ENCODE results near the gene SNHG17.

DNA sequence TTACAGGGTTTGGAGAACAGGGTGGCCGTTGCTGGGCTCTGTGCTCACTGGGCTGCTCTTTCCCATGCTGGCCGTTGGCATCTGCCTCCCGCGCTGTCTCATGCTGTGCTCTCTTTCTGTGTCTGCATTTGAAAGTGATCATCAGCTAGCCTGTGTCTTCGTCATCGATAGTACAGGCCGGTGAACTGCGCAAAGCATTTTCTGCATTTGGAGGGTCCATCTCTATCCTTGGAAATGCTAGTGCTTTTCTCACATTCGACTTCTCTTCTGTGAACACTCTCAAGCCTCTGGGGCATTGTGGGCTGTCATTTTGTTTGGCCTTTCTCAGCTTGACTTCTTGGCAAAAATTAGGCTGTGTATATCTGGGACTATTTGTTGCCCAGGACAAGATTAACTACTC is 6.8 kb upstream of the SNHG17 start:
- TF ChIP-seq, protein P1, sequence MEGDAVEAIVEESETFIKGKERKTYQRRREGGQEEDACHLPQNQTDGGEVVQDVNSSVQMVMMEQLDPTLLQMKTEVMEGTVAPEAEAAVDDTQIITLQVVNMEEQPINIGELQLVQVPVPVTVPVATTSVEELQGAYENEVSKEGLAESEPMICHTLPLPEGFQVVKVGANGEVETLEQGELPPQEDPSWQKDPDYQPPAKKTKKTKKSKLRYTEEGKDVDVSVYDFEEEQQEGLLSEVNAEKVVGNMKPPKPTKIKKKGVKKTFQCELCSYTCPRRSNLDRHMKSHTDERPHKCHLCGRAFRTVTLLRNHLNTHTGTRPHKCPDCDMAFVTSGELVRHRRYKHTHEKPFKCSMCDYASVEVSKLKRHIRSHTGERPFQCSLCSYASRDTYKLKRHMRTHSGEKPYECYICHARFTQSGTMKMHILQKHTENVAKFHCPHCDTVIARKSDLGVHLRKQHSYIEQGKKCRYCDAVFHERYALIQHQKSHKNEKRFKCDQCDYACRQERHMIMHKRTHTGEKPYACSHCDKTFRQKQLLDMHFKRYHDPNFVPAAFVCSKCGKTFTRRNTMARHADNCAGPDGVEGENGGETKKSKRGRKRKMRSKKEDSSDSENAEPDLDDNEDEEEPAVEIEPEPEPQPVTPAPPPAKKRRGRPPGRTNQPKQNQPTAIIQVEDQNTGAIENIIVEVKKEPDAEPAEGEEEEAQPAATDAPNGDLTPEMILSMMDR (IDR thresholded peaks at IDR 0.05; ENCODE audit: insufficient read depth, low read length), result no peak
- TF ChIP-seq, protein P2, sequence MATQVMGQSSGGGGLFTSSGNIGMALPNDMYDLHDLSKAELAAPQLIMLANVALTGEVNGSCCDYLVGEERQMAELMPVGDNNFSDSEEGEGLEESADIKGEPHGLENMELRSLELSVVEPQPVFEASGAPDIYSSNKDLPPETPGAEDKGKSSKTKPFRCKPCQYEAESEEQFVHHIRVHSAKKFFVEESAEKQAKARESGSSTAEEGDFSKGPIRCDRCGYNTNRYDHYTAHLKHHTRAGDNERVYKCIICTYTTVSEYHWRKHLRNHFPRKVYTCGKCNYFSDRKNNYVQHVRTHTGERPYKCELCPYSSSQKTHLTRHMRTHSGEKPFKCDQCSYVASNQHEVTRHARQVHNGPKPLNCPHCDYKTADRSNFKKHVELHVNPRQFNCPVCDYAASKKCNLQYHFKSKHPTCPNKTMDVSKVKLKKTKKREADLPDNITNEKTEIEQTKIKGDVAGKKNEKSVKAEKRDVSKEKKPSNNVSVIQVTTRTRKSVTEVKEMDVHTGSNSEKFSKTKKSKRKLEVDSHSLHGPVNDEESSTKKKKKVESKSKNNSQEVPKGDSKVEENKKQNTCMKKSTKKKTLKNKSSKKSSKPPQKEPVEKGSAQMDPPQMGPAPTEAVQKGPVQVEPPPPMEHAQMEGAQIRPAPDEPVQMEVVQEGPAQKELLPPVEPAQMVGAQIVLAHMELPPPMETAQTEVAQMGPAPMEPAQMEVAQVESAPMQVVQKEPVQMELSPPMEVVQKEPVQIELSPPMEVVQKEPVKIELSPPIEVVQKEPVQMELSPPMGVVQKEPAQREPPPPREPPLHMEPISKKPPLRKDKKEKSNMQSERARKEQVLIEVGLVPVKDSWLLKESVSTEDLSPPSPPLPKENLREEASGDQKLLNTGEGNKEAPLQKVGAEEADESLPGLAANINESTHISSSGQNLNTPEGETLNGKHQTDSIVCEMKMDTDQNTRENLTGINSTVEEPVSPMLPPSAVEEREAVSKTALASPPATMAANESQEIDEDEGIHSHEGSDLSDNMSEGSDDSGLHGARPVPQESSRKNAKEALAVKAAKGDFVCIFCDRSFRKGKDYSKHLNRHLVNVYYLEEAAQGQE (IDR thresholded peaks at IDR 0.05; ENCODE audit: insufficient replicate concordance, low read depth), result no peak
